Measurements from ENCODE around the gene GDF2.

GDF2 gene

DNA sequence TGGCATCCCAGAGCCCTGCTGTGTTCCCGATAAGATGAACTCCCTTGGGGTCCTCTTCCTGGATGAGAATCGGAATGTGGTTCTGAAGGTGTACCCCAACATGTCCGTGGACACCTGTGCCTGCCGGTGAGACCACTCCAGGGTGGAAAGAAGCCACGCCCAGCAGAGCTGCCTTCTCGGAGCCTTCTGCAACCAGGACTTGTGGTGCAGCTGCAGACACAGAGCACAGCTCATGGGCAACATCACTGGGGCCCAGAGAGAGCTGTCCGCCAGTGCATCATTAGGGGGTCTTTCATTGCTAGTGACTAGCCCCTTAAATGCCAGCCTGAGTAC lies 9.6 kb upstream of the GDF2 start:
- no peak for DNase-seq (ENCODE audit: low read depth)
- TF ChIP-seq, protein P1, sequence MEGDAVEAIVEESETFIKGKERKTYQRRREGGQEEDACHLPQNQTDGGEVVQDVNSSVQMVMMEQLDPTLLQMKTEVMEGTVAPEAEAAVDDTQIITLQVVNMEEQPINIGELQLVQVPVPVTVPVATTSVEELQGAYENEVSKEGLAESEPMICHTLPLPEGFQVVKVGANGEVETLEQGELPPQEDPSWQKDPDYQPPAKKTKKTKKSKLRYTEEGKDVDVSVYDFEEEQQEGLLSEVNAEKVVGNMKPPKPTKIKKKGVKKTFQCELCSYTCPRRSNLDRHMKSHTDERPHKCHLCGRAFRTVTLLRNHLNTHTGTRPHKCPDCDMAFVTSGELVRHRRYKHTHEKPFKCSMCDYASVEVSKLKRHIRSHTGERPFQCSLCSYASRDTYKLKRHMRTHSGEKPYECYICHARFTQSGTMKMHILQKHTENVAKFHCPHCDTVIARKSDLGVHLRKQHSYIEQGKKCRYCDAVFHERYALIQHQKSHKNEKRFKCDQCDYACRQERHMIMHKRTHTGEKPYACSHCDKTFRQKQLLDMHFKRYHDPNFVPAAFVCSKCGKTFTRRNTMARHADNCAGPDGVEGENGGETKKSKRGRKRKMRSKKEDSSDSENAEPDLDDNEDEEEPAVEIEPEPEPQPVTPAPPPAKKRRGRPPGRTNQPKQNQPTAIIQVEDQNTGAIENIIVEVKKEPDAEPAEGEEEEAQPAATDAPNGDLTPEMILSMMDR (IDR thresholded peaks at IDR 0.05; ENCODE audit: control insufficient read depth, insufficient read depth, low read depth, low read length, missing control alignments) = no peak
- no peak overlapping the region for H3K4me3 ChIP-seq (ENCODE audit: control insufficient read depth, low read depth, low read length)

DNA sequence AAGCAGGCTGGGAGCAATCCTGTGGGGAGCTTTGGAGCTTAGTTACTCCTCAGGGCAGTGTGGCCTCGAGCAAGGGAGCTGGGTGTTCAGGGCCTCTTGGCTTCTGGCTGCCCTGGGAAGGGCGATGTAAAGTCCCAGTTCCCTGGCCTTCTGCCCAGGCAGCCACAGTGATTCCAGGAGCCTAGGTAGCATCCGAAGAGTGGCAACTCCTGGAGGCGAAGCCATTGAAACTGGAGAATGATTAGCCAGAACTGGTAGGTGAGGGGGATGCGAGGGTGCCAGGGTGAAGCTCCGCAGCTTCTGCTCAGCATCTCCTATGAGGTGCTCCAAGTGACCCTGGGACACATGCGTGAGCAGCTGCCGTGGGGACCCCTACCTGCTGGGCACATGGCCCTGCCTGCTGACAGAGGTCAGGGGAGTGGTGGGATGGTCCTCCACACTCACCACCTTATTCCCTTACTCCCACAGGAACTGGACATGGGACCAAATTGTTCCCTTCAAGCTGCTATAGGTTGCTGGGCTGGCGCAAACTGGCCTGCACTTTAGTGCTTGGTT lies 7.8 kb upstream of the GDF2 start:
- no peak overlapping the region for H3K4me3 ChIP-seq (ENCODE audit: control insufficient read depth, low read depth, low read length)
- no peak for DNase-seq (ENCODE audit: low read depth)
- TF ChIP-seq, protein P1 (IDR thresholded peaks at IDR 0.05; ENCODE audit: control insufficient read depth, insufficient read depth, low read depth, low read length, missing control alignments) = no peak

DNA sequence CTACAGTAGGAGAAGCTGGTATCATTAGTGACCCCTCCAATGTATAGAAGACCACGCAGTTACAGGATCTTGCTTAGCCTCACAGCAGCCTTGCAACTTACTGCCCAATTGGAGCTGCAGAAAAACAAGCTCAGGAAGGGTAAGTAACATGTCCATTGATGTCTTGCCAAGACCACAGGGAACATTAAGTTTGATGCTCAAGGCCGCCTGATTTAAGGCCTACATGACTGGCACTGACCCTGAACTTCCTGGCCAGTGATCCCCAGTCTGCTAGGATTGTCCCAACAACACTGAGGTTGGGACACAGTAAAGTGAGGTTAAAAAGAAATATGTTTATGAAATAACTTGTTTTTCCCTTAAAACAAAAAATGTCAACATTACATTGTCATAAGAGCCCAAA lies 6.8 kb upstream of the GDF2 start:
- no peak for DNase-seq (ENCODE audit: low read depth)

DNA sequence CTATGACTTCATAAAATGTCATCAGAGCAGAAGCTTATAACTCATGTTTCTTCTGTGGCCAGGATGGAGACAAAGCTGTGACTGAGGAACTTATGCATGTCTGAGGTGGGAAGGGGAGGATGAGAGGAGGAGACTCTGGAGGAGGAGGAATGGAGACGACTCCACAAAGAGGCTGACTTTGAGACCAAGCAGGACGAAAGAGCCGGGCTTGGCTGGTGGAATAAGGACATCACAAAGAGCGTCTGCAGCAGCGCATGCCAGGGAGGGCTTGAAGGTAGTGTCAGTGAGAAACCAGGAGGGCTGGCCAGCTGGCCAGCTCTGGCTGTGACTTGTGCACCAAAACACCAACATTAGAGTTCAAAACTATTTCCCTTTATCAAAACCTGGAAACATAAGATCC lies 6.1 kb upstream of the GDF2 start:
- TF ChIP-seq, protein P1 (IDR thresholded peaks at IDR 0.05; ENCODE audit: control insufficient read depth, insufficient read depth, low read depth, low read length, missing control alignments) = no peak
- DNase-seq (ENCODE audit: low read depth) = no peak
- H3K4me3 ChIP-seq (ENCODE audit: control insufficient read depth, low read depth, low read length) = no peak overlapping the region

More for the DNA sequence above, 6.8 kb upstream of the GDF2 start:
- TF ChIP-seq, protein P1 (IDR thresholded peaks at IDR 0.05; ENCODE audit: control insufficient read depth, insufficient read depth, low read depth, low read length, missing control alignments) = no peak
- H3K4me3 ChIP-seq (ENCODE audit: control insufficient read depth, low read depth, low read length) = no peak overlapping the region

DNA sequence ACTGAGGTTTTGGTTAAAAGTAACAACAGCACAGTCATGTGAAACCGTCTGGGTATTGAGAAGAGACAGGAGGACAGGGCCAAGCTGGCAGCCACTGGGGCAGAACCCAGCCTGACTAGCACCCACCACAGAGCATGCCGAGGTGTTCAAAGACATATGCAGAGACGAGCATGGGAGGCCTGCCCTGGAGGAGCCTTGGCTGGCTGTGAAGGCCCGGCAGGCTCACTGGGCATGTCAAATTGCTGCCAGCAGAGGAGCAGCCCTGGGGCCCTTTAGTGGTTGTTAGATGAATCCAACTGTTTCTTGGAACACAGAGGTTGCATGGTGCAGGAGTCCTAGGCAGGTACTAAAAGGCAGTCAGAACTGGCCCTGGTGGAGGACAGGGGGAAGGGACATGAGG lies 5.0 kb upstream of the GDF2 start:
- TF ChIP-seq, protein P1 (IDR thresholded peaks at IDR 0.05; ENCODE audit: control insufficient read depth, insufficient read depth, low read depth, low read length, missing control alignments) = no peak
- H3K4me3 ChIP-seq (ENCODE audit: control insufficient read depth, low read depth, low read length) = no peak overlapping the region
- DNase-seq (ENCODE audit: low read depth) = no peak

DNA sequence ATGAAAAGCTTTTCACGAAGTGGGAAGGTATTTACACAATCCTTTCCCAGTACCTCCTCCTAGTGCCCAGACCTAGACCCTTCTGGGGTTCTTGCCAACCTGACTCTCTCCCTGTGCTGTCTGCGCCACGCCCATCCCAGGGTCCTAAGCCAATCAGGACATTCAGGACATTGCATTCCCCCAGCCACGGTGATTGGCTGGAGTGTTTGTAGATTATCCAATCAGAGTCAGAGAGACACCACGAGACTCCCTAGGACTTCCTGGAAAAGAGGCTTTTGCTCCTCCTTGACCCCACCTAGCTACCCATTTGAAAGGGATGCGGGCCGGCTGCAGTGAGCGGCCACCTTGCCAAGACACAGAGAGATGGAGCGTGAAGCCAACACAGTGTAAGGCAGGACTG lies 3.5 kb upstream of the GDF2 start:
- H3K4me3 ChIP-seq (ENCODE audit: control insufficient read depth, low read depth, low read length) = no peak overlapping the region
- DNase-seq (ENCODE audit: low read depth) = no peak
- TF ChIP-seq, protein P1 (IDR thresholded peaks at IDR 0.05; ENCODE audit: control insufficient read depth, insufficient read depth, low read depth, low read length, missing control alignments) = no peak

DNA sequence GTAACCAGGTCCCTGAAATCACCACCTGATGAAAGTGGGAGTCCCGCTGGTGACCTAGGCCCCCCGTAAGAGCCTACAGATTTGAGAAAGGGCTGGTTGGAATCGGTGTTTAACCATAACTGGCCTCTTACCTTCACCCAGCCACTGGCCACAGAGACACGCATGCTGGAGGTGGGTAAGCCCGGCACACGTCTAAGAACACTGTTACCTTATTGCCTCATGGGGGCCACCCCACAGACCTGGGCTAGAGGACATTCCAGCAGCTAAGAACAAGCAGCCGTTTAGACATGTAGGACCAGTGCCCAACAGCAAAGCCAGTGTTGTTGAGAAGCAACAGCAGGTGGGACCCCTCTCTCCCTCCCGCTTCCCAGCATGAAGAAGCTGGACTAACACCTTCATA lies 2.5 kb upstream of the GDF2 start:
- TF ChIP-seq, protein P1 (IDR thresholded peaks at IDR 0.05; ENCODE audit: control insufficient read depth, insufficient read depth, low read depth, low read length, missing control alignments) = no peak
- H3K4me3 ChIP-seq (ENCODE audit: control insufficient read depth, low read depth, low read length) = no peak overlapping the region
- no peak for DNase-seq (ENCODE audit: low read depth)

Measured in AG09309 (cell line).